Measurements from ENCODE around the gene RNF181.
A peak's percentile ranks its signal among the peaks of the same experiment; 100 is the strongest.
"Not testable (repeated sequence)": the region's sequence is repeated elsewhere in the genome, so short reads cannot be mapped to it uniquely, and the experiment has no call there.

RNF181 gene

GRCh38 chr2:85617723-85618122, 22.2 kb downstream of the RNF181 start:
- DNase-seq = not testable (repeated sequence)

GRCh38 chr2:85619617-85620016, 24.1 kb downstream of the RNF181 start:
- no peak for DNase-seq

GRCh38 chr2:85621338-85621737, 25.8 kb downstream of the RNF181 start:
- DNase-seq = no peak

GRCh38 chr2:85623991-85624390, 28.4 kb downstream of the RNF181 start:
- DNase-seq = peak; percentile 29

GRCh38 chr2:85628658-85629057, 33.1 kb downstream of the RNF181 start:
- DNase-seq = no peak

- no peak for DNase-seq
These were observed 35.8 kb downstream of the RNF181 start for GRCh38 chr2:85631316-85631715.

- no peak for DNase-seq
These were observed 39.5 kb downstream of the RNF181 start for GRCh38 chr2:85635011-85635410.

- DNase-seq = no peak
These were observed 40.1 kb downstream of the RNF181 start for GRCh38 chr2:85635636-85636035.

GRCh38 chr2:85642725-85643124, 47.2 kb downstream of the RNF181 start:
- no peak for DNase-seq

- DNase-seq = no peak
These were observed 49.4 kb downstream of the RNF181 start for GRCh38 chr2:85644909-85645308.

- peak; percentile 73 for DNase-seq
These were observed 50.6 kb downstream of the RNF181 start for GRCh38 chr2:85646166-85646565.
